Endothelial cell of coronary artery (primary cell): ENCODE measurements around the gene SPRR2F. TPM values are rescaled to one million over a fixed set of nuclear protein-coding genes. Genes with fewer than 3 reads are reported as not detected.

Experiments
- total RNA-seq: library from RNA; depleted of rRNA; stranded (reverse); fragments of >200 nt; gene quantifications from 2 replicates; pipeline ENCODE4 v1.2.3, GENCODE V29; 2014

The SPRR2F gene, protein sequence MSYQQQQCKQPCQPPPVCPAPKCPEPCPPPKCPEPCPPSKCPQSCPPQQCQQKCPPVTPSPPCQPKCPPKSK
- total RNA-seq = not detected in 2 replicates

DNA sequence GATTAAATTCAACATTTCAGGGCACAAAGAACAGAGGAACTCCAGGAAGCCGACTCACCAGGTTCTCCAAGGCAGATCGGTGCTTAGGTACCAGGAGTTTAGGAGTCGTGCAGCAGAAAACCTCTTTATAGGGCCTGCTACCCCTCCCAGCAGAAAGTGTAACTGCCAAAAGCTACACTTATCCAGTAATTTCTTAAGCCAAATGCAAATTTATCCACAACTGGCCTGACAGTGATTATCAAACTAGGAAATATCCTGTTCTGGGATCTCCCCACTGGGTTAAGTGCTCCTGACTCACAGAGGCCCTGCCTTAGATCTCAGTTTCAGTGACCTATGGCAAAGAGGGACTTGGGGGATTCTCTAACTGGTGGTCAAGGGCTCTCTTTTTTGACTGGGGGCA, at the start of gene SPRR2F:
Gene SPRR2F, minus strand, starts transcription at position 101 of the 400 bp plus-strand sequence. CDS start 783 bp downstream, outside the sequence.

DNA sequence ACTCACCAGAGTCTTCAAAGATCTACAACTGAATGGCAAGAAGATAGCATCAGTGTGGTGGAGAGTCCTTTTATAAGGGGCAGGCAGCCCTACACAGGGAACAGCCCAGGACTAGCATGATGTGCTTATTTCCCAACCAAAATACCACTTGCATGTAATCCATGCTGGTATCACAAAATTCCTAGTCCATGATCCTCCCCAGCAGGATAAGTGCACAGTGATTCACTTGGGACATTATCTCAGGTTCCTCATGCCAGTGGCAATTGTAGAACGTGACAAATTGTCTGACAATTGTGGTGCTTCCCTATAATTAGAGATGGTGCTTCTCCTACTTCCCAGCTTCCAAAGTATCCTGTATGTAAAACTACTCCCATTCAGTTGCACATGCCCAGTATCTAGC, 37.5 kb upstream of the SPRR2F start, which contains the start of gene SPRR2G:
Gene SPRR2G, minus strand, starts transcription at position 45 of the 400 bp plus-strand sequence. CDS start 780 bp downstream, outside the sequence.

DNA sequence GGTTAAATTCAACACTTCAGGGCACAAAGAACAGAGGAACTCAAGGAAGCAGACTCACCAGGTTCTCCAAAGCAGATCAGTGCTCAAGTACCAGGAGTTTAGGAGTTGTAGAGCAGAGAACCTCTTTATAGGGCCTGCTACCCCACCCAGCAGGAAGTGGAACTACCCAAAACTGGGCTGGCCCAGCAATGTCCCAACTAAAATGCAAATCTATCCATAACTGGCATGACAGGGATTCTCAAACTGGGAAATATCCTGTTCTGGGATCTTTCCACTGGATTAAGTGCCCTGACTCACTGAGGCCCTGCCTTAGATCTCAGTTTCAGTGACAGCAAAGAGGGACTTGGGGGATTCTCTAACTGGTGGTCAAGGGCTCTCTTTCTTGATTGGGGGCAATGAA, 18.9 kb downstream of the SPRR2F start, which contains the start of gene SPRR2E:
Gene SPRR2E, minus strand, starts transcription at position 101 of the 400 bp plus-strand sequence. CDS start 775 bp downstream, outside the sequence.

DNA sequence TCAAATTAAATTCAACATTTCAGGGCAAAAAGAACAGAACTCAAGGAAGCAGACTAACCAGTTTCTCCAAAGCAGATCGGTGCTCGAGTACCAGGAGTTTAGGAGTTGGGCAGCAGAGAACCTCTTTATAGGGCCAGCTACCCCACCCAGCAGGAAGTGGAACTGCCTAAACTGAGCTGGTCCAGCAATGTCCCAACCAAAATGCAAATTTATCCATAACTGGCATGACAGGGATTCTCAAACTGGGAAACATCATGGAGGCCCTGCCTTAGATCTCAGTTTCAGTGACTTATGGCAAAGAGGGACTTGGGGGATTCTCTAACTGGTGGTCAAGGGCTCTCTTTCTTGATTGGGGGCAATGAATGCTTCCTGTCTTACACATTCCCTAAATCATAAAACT, 41.8 kb downstream of the SPRR2F start, which contains the start of gene SPRR2B:
Gene SPRR2B, minus strand, starts transcription at position 101 of the 400 bp plus-strand sequence. CDS start 772 bp downstream, outside the sequence.

Other genes with a start within 250 kb of the SPRR2F start
- not detected in 2 replicates for gene SMCP, start 235.2 kb downstream of the SPRR2F start, total RNA-seq
- gene IVL, start 205.0 kb downstream of the SPRR2F start, total RNA-seq = not detected in 2 replicates
- not detected in 2 replicates for gene SPRR5, start 166.3 kb downstream of the SPRR2F start, total RNA-seq
- gene SPRR4, start 142.9 kb downstream of the SPRR2F start, total RNA-seq = not detected in 2 replicates
- not detected in 2 replicates for gene SPRR1A, start 129.4 kb downstream of the SPRR2F start, total RNA-seq
- not detected in 2 replicates for gene SPRR3, start 111.8 kb downstream of the SPRR2F start, total RNA-seq
- not detected in 2 replicates for gene SPRR1B, start 82.3 kb downstream of the SPRR2F start, total RNA-seq
- gene SPRR2D, start 72.4 kb downstream of the SPRR2F start, total RNA-seq = not detected in 2 replicates
- not detected in 2 replicates for gene SPRR2A, start 56.0 kb downstream of the SPRR2F start, total RNA-seq
- gene SPRR2B, start 41.9 kb downstream of the SPRR2F start, total RNA-seq = not detected in 2 replicates
- gene SPRR2E, start 19.0 kb downstream of the SPRR2F start, total RNA-seq = not detected in 2 replicates
- not detected in 2 replicates for gene SPRR2G, start 37.4 kb upstream of the SPRR2F start, total RNA-seq
- gene LELP1, start 89.9 kb upstream of the SPRR2F start, total RNA-seq = not detected in 2 replicates
- gene PRR9, start 104.1 kb upstream of the SPRR2F start, total RNA-seq = not detected in 2 replicates
- gene LORICRIN, start 146.2 kb upstream of the SPRR2F start, total RNA-seq = not detected in 2 replicates
- gene PGLYRP3, start 199.4 kb upstream of the SPRR2F start, total RNA-seq = not detected in 2 replicates
- gene PGLYRP4, start 235.3 kb upstream of the SPRR2F start, total RNA-seq = not detected in 2 replicates
- 0.18 and 0.19 TPM in 2 replicates for gene S100A9, start 244.3 kb upstream of the SPRR2F start, total RNA-seq